Measurements from ENCODE around the gene C1QTNF5. TPM values are rescaled to one million over a fixed set of nuclear protein-coding genes. Genes with fewer than 3 reads are reported as not detected.

Gene C1QTNF5
- total RNA-seq, 1 donor: 6.5 TPM

DNA sequence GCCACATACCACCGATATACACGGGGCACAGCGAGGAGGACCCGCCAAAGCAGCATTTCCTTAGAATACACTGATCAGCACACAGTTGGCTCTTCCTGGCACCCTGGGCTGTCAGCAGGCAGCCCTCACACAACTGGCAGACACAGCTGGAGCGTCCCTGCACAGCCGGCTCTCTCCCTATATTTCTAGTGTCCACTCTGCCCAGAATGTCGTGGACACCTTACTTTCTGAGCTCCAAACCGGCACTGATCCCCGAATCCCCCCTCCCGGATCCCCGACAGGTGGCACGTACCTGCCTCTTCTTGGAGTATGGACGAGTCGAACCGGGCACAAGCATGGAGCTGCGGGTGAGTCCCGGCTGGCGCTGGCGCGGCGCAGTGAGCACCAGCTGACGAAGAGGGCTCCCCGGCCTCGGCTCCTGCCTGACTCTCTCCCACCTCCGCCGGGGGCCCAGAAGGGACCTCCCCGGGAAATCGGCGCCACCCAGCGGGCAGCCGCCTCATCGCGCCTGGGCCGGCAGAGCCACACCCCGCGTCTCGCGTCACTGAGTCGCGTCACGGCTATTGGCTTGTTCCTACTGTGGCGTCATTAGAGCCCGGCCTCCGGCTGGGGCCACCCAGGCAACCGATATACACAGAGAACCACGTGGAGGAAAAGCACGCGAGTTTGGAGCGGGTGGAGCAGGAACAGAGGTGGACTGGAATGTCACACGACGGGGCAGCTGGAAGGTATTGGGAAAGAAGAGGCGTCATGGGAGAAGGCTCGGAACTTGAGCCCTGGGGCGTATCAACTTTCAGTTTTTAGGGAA, 40.7 kb upstream of the C1QTNF5 start, which contains the start of gene USP2:
Gene USP2 (minus strand): TSS at position 510 of the 808 bp plus-strand sequence. CDS start 8,210 bp downstream, outside the sequence.
- peak within 1 kb of the TSS; percentile 62 for H3K4me3 ChIP-seq (ENCODE audit: low read depth, low read length)
- TF ChIP-seq, protein P1, sequence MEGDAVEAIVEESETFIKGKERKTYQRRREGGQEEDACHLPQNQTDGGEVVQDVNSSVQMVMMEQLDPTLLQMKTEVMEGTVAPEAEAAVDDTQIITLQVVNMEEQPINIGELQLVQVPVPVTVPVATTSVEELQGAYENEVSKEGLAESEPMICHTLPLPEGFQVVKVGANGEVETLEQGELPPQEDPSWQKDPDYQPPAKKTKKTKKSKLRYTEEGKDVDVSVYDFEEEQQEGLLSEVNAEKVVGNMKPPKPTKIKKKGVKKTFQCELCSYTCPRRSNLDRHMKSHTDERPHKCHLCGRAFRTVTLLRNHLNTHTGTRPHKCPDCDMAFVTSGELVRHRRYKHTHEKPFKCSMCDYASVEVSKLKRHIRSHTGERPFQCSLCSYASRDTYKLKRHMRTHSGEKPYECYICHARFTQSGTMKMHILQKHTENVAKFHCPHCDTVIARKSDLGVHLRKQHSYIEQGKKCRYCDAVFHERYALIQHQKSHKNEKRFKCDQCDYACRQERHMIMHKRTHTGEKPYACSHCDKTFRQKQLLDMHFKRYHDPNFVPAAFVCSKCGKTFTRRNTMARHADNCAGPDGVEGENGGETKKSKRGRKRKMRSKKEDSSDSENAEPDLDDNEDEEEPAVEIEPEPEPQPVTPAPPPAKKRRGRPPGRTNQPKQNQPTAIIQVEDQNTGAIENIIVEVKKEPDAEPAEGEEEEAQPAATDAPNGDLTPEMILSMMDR (IDR thresholded peaks at IDR 0.05; ENCODE audit: insufficient read depth, low read depth, low read length): peak; percentile 84
- DNase-seq (ENCODE audit: low read depth): peak; percentile 98

DNA sequence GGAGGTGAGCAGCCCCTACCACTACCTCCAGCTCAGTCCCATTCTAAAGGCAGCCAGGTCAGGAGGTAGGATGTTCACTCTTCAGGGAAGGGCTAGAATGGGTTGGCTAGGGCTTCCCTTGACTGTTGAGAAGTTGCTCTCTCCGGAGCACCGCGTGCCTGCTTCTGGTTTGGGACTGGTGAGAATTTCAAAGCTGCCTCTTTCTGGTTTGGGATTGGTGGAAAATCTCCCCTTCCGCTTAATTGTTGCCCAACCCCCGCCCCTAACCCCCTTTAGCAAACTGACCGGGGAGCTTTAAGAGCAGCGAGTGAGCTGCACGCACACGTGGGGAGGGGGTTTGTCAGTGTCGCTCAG, 40.1 kb upstream of the C1QTNF5 start:
- peak overlapping the region; percentile 62 for H3K4me3 ChIP-seq (ENCODE audit: low read depth, low read length)
- TF ChIP-seq, protein P1 (IDR thresholded peaks at IDR 0.05; ENCODE audit: insufficient read depth, low read depth, low read length): no peak
- no peak for DNase-seq (ENCODE audit: low read depth)

DNA sequence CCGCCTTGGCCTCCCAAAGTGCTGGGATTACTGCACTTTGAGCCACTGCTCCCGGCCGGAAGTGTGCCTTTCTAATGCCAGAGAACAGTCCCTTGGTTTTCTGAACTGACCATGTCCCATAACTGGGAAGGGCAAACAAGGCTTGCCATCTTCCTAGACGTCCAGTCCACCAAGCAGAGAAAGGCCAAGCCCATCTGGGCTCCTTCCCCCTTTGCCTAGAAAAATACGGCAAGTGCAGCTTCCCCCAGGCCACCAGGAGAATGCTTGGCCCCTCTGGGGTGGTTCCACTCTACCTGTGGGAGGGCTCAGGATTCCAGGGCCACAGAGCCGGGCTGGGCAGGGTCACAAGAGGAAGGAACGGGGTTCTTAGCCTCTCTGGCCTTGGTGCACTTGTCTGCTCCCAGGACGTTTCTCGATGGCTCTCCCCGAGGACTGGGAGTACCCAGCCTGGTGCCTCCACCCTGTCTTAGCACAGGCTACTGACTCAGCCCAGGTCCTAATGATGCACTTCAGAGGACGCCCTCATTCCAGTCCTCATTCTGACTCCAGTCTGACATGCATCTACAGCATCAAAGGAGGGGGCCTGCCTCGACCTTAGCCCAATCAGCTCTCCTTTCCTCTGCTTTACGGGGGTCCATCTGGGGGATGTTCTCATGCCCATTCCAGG, 39.6 kb upstream of the C1QTNF5 start:
- TF ChIP-seq, protein P1 (IDR thresholded peaks at IDR 0.05; ENCODE audit: insufficient read depth, low read depth, low read length): no peak
- no peak overlapping the region for H3K4me3 ChIP-seq (ENCODE audit: low read depth, low read length)
- no peak for DNase-seq (ENCODE audit: low read depth)

DNA sequence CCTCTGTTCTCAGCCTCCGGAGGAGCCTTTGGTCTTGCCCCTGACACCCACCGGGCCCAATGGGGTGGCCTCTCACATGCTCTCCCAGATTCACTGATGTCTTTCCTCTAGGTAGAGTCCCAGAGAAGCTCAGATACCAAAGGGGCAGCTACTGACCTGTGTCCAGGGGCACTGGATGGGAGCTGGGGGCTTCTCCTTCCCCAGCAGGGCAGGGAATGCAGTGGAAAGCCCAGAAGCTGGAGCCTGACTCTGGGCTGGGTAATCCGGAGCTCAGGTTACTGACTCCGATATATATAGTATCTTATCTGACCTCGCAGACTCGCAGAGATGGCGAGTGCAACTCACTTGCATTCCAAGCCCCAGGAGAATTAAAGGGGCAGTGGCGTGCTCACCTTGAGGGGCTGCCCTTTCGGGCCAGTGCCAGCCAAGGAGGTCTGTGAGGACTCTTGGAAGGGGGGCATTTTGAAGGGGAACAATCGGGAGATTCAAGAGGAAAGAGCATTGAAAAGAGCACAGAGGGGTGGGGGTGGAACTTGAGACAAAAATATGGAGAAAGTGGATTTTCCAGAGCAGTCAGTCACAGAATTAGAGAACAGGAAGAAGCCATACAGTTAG, 38.3 kb upstream of the C1QTNF5 start:
- TF ChIP-seq, protein P1 (IDR thresholded peaks at IDR 0.05; ENCODE audit: insufficient read depth, low read depth, low read length): no peak

DNA sequence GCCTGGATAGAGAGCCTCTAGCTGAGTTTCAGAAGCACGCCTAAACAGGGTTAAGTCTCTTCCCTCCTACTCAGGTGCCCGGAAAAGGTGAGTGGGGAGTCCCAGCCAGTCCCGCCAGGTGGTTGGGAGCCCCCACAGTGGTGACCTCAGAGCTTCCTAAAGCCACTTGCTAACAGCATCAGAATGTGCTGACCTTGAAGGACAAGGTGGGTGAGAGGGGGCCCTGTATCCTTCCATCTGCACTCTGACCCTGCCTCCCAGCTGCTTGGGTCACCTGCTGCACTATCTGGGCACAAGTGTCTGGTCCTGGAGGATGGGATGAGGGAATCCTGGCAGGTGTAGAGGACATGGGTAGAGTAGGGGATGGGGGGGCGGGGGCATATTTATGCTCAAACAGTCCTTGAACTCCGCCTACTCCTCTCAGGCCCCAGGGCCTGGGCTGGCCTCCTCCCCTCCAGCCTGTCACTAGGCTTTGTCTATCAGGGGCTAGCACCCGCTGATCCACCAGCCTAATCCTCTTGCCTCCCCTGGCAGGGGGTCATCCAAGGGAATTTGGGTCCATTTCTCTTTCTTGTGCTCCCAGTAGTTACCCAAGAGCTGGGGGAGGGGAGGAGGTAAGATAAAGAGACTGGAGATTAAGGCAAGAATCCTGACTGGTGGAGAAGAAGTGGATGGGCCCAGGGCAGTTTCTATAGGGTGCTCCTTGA, 37.4 kb upstream of the C1QTNF5 start:
- no peak for DNase-seq (ENCODE audit: low read depth)
- TF ChIP-seq, protein P1 (IDR thresholded peaks at IDR 0.05; ENCODE audit: insufficient read depth, low read depth, low read length): no peak
- no peak overlapping the region for H3K4me3 ChIP-seq (ENCODE audit: low read depth, low read length)

More for the DNA sequence above, 38.3 kb upstream of the C1QTNF5 start:
- DNase-seq (ENCODE audit: low read depth): no peak
- no peak overlapping the region for H3K4me3 ChIP-seq (ENCODE audit: low read depth, low read length)

DNA sequence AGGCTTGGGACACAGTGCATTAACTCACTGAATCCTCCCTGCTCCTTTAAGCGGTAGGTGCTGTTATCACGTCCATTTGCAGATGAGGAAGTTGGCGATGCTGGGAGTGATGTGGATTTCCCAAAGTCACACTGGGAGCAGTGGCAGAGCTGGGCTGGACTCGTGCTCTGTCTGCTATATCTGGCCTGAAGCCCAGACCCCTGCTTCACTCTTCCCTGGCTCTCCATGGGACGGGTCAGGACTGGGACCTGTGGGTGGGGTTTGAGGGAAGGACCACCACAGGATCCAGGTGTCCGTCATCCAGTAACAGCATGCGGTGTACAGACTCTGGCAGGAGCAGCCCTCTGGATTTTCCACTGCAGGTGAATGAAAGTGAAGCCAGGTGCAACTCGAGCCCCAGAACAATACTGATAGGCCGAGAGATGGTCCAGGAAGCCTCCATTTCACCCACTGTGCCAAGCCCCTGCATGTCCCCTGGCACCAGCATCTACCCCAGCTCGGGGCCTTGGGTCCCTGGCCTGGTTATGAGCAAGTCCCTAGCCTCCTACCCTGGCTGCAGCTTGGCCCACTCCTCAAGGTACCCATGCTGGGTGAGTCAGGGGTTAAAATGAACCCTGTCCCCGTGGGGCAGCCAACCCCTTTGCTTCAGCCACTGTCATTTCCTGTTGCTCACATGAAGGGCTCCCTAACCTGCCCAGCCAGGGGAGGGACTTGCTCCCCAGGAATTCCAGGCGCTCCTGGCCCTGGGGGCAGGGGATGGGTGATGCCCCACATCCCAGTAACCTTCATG, 36.6 kb upstream of the C1QTNF5 start:
- H3K4me3 ChIP-seq (ENCODE audit: low read depth, low read length): no peak overlapping the region
- TF ChIP-seq, protein P1 (IDR thresholded peaks at IDR 0.05; ENCODE audit: insufficient read depth, low read depth, low read length): no peak
- no peak for DNase-seq (ENCODE audit: low read depth)

Data from fibroblast of villous mesenchyme (primary cell).